H1 (cell line): ENCODE results near the gene SEPTIN5.

Experiments
- CEBPB ChIP-seq: IDR thresholded peaks from 2 replicates; pipeline ENCODE4 v1.6.1; 2012; ENCODE audit warnings: low read depth, low read length
- POLR2AphosphoS5 ChIP-seq: IDR thresholded peaks from 2 replicates; pipeline ENCODE4 v1.6.1; 2011; ENCODE audit warnings: low read depth, low read length
- TCF12 ChIP-seq: IDR thresholded peaks from 2 replicates; pipeline ENCODE4 v1.6.1; 2011; ENCODE audit warnings: low read depth, mild to moderate bottlenecking, low read length

GRCh38 chr22:19717691-19718455, 3.6 kb downstream of the SEPTIN5 start:
- TF ChIP-seq POLR2AphosphoS5 (no peak), CEBPB (no peak), TCF12 (no peak)
